NCI-H524 (cell line): ENCODE measurements around the gene LRMDA.
"Not testable (repeated sequence)": the region's sequence is repeated elsewhere in the genome, so short reads cannot be mapped to it uniquely, and the experiment has no call there.

Experiments used
- DNase-seq, 2 experiments: peaks; one replicate each; lab custom pipeline; 2025; lab: John Stamatoyannopoulos, UW

Gene LRMDA

GRCh38 chr10:75589895-75590654 lies 158.7 kb downstream of the LRMDA start:
- no peak for DNase-seq

- DNase-seq, result no peak
Observed at GRCh38 chr10:75592151-75592787, 160.8 kb downstream of the LRMDA start.

DNA sequence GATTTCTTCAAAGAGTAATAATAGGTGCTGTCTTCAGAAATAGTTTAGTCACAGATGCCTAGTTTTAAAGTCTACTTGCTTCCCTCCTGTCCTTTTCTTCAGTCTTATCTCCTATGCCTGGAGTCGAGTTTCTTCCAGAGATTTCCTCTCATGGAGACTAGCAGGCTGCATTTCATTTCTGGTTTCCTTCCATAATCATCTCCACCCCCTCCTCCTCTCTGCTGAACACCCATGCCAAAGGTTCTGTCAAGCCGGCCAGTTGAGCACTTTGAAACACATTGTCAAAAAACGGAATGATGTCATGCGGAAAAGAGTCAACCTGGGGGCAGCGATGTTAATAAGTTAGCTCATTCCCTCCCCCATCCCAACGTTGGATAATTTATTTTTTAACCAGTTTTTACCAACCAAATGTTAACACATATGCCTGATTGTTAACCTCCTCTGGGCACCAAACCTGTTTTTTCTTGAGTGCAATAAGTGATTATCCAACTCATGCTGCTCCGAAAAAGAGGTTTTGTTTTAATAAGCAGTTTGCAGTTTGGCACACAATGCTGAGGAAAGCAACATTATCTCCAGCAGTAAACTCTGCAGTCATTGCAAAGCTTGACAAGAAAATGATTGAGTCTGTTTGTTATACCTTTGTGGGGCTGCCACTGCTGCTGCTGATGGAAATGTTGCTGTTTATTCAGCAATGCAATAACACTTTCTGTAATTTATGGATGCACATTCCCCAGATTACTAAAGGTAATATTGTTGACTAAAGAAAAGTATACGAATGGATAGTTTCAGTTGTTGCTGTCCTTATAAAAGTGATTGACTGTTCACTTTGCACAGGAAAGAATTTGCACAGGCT lies 161.6 kb downstream of the LRMDA start:
- no peak for DNase-seq

GRCh38 chr10:75593692-75594556 lies 162.5 kb downstream of the LRMDA start:
- DNase-seq, result no peak

- DNase-seq, result no peak
Observed at GRCh38 chr10:75596930-75597620, 165.7 kb downstream of the LRMDA start.

DNA sequence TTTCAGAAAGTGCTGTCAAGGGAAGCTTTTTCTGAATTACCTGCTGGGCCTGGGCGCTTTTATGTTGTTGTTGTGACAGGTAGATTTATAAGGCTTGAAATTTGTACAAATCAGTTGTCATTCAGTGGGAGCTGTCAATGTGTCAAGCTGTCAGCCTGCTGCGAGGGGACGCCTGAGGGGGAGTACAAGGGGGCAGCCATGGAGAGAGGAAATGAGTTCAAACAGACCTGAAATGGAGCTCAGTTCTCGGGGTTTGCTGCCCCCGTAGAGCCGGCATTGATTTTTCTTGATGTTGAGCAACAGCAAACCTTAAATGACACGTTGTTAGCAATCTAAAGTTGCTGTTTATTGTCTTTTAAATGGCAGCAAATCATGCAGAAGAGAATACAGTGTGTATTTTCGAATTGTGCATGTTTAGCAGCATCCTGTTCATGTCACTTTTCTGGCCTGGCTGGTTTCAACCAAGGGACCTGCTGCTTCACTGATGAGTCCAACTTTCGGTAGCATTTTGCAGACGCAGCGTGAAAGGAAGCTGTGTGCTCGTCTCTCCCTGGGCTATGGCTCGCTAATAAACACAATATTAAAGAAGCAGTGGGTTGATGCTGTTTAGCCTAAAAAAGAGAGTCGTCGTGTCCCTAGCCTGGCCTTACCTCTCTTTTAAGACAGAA lies 166.5 kb downstream of the LRMDA start:
- no peak for DNase-seq

DNA sequence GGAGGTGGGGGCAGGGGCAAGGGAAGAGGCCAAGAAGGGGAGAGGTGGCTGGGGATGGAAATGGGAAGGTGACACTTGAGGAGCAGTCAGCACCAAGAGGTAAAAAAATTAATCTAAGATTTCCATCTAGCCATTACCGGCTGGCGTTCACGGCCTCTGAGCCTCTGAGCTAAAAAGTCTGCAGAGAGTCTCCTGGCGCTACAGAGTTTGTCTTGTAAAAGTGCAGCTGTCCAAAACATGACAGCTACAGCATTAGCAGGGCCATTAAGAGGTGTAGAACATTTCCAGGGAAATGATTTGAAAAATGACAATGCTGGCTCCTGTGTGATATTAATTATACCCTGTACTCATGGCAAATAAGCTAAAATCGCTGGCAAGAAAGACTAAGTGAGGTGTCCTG lies 167.6 kb downstream of the LRMDA start:
- no peak for DNase-seq

- no peak for DNase-seq
Observed at GRCh38 chr10:75599875-75600648, 168.6 kb downstream of the LRMDA start.

DNA sequence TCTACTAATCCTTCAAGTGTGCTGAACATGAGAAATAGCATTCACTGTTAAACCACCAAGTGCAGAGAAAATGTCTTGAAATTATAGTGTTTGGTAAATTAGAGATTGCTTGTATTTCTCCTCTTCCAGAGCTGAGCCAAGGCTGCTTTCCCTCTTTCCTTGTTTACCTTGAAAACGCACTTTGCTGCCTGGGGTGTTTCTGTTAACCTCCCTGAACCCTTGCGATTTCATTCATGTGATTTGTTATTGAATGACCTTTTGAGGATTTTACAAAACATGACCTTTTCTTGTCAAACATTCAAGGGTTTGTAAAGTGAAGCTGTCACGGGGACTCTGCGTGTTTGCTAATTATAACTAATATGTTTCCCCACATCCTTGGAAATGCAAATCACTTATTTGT lies 169.4 kb downstream of the LRMDA start:
- DNase-seq, result no peak

- no peak for DNase-seq
Observed at GRCh38 chr10:75602341-75602740, 170.9 kb downstream of the LRMDA start.

GRCh38 chr10:75605096-75605495 lies 173.7 kb downstream of the LRMDA start:
- DNase-seq, result no peak

GRCh38 chr10:75605795-75606194 lies 174.4 kb downstream of the LRMDA start:
- DNase-seq, result not testable (repeated sequence)

- DNase-seq, result no peak
Observed at GRCh38 chr10:75606203-75606779, 174.9 kb downstream of the LRMDA start.

- no peak for DNase-seq
Observed at GRCh38 chr10:75607576-75607975, 176.2 kb downstream of the LRMDA start.

- DNase-seq, result no peak
Observed at GRCh38 chr10:75610183-75610582, 178.8 kb downstream of the LRMDA start.

DNA sequence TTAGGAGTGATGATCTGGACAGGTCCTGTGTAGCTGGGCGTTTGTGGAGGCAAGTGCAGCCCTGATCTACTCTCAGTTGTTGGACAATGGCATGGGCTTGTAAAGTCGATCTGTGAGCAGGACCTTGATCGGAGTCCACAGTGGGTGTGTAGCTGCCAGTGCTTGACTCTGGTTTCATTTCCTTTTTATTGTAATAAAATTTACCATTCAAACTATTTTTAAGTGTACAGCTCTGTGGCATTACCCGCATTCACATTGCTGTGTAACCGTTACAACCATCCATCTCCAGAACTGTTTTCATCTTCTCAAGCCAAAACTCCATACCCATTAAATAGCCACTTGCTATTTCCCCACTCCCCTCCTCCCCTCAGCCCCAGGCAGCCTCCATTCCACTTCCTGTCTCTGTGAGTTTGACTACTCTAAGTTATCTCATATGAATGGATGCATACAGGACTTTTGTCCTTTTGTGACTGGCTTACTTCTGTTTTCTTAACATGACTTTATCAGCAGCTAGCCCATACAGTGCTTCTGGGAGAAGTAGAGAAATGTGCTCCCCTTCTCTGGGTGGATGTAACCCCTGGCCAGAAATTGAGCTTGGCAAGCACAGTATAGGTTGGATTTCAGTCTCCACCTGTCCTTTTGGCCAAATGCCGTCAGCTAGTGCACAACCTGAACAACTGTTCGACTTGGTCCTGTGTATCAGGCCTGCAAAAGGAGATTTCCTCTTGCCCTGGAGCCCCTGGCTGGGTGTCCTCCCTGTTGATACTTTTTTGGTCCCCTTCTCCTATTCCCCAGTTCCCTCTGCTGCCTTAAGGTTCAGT lies 180.0 kb downstream of the LRMDA start:
- no peak for DNase-seq

DNA sequence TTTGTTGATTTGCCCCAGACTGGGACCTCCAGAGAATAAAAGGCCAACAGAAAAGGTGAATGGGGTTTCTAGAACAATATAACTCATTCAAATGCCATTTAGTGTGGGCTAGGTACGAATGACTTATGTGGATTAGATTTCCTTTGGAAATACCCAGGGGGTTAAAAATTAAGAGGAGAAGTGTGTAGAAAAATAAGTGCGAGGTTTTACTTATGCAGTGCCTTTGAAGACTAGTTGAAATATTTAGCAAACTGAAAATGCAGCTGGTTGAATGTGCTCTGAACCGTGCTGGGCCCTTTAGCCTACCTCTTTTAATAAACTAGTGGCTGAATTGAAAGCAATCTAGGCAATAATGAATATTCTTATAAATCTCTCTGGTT lies 180.6 kb downstream of the LRMDA start:
- DNase-seq, result no peak

- no peak for DNase-seq
Observed at GRCh38 chr10:75612904-75613684, 181.7 kb downstream of the LRMDA start.
